ENCODE data around the gene DIS3L2. TPM values are rescaled to one million over a fixed set of nuclear protein-coding genes. Genes with fewer than 3 reads are reported as not detected.
A peak's percentile ranks its signal among the peaks of the same experiment; 100 is the strongest.

Gene DIS3L2
- total and polyA plus RNA-seq, 3 experiments from 2014 or later = 16.4 to 29.5 (median 28.6) TPM

- no peaks in the 10 kb centered on the region for H3K27me3 Mint-ChIP-seq
- H3K4me1 ChIP-seq (ENCODE audit: insufficient read depth, low read length) = peaks cover 13% of the 10 kb centered on the region
- H3K36me3 ChIP-seq (ENCODE audit: insufficient read depth, low read length) = no peaks in the 10 kb centered on the region
- DNase-seq = no peak
- no peak overlapping the region for H3K27ac ChIP-seq (ENCODE audit: low read depth, low read length)
- no peaks in the 10 kb centered on the region for H3K9me3 ChIP-seq (ENCODE audit: low read length)
- ChIA-PET POLR2A (no interaction called here), CTCF (no interaction called here)
- H3K27me3 ChIP-seq (ENCODE audit: insufficient read depth, low read length, poor library complexity, severe bottlenecking) = no peaks in the 10 kb centered on the region
- H3K4me1 Mint-ChIP-seq = peaks cover 20 to 23% (median 23%) of the 10 kb centered on the region in 3 donors
- H3K4me3 ChIP-seq (ENCODE audit: low read length) = no peak overlapping the region
- H3K4me3 Mint-ChIP-seq = no peak overlapping the region
- no peaks in the 10 kb centered on the region for H3K9me3 Mint-ChIP-seq
- peaks cover 9 to 28% (median 12%) of the 10 kb centered on the region in 3 donors for H3K36me3 Mint-ChIP-seq
- H3K27ac Mint-ChIP-seq = peak overlapping the region in 1 of 8 donors; percentile 3
These were observed 257.4 kb downstream of the DIS3L2 start for GRCh38 chr2:232218778-232219495.

- Mint-ChIP-seq H3K36me3 (peaks cover 9 to 28% (median 12%) of the 10 kb centered on the region in 3 donors), H3K4me1 (peaks cover 20 to 23% (median 23%) of the 10 kb centered on the region in 3 donors), H3K9me3 (no peaks in the 10 kb centered on the region), H3K27ac (peak overlapping the region in 2 of 8 donors; percentile 12 to 68), H3K27me3 (no peaks in the 10 kb centered on the region), H3K4me3 (no peak overlapping the region)
- CTCF ChIA-PET = no interaction called here
- peaks cover 13% of the 10 kb centered on the region for H3K4me1 ChIP-seq (ENCODE audit: insufficient read depth, low read length)
- H3K36me3 ChIP-seq (ENCODE audit: insufficient read depth, low read length) = no peaks in the 10 kb centered on the region
- H3K4me3 ChIP-seq (ENCODE audit: low read length) = no peak overlapping the region
- DNase-seq = no peak
- H3K27me3 ChIP-seq (ENCODE audit: insufficient read depth, low read length, poor library complexity, severe bottlenecking) = no peaks in the 10 kb centered on the region
- POLR2A ChIA-PET = no interaction called here
- H3K27ac ChIP-seq (ENCODE audit: low read depth, low read length) = no peak overlapping the region
- H3K9me3 ChIP-seq (ENCODE audit: low read length) = no peaks in the 10 kb centered on the region
These were observed 258.0 kb downstream of the DIS3L2 start for GRCh38 chr2:232219496-232219870.

- H3K36me3 Mint-ChIP-seq = peaks cover 9 to 24% (median 12%) of the 10 kb centered on the region in 3 donors
- Histone ChIP-seq H3K4me1 (ENCODE audit: insufficient read depth, low read length) (peaks cover 13% of the 10 kb centered on the region), H3K4me3 (ENCODE audit: low read length) (no peak overlapping the region), H3K27me3 (ENCODE audit: insufficient read depth, low read length, poor library complexity, severe bottlenecking) (no peaks in the 10 kb centered on the region), H3K36me3 (ENCODE audit: insufficient read depth, low read length) (no peaks in the 10 kb centered on the region), H3K27ac (ENCODE audit: low read depth, low read length) (no peak overlapping the region), H3K9me3 (ENCODE audit: low read length) (no peaks in the 10 kb centered on the region)
- no peak for DNase-seq
- H3K4me3 Mint-ChIP-seq = no peak overlapping the region
- no peaks in the 10 kb centered on the region for H3K9me3 Mint-ChIP-seq
- no peak overlapping the region for H3K27ac Mint-ChIP-seq
- H3K27me3 Mint-ChIP-seq = no peaks in the 10 kb centered on the region
- CTCF ChIA-PET = no interaction called here
- H3K4me1 Mint-ChIP-seq = peaks cover 20 to 23% (median 23%) of the 10 kb centered on the region in 3 donors
- POLR2A ChIA-PET = no interaction called here
These were observed 258.4 kb downstream of the DIS3L2 start for GRCh38 chr2:232219932-232220331.

- H3K9me3 Mint-ChIP-seq = no peaks in the 10 kb centered on the region
- CTCF ChIA-PET = no interaction called here
These were observed 263.9 kb downstream of the DIS3L2 start for GRCh38 chr2:232225429-232225828.

GRCh38 chr2:232225895-232226294 lies 264.4 kb downstream of the DIS3L2 start:
- Mint-ChIP-seq H3K36me3 (peaks cover 9 to 17% (median 12%) of the 10 kb centered on the region in 3 donors), H3K27me3 (no peaks in the 10 kb centered on the region), H3K27ac (no peak overlapping the region), H3K4me1 (no peaks in the 10 kb centered on the region), H3K4me3 (no peak overlapping the region), H3K9me3 (no peaks in the 10 kb centered on the region)
- H3K9me3 ChIP-seq (ENCODE audit: low read length) = no peaks in the 10 kb centered on the region
- no peaks in the 10 kb centered on the region for H3K4me1 ChIP-seq (ENCODE audit: insufficient read depth, low read length)
- DNase-seq = no peak
- no peak overlapping the region for H3K4me3 ChIP-seq (ENCODE audit: low read length)
- H3K27ac ChIP-seq (ENCODE audit: low read depth, low read length) = no peak overlapping the region
- POLR2A ChIA-PET = no interaction called here
- CTCF ChIA-PET = no interaction called here
- H3K27me3 ChIP-seq (ENCODE audit: insufficient read depth, low read length, poor library complexity, severe bottlenecking) = no peaks in the 10 kb centered on the region
- no peaks in the 10 kb centered on the region for H3K36me3 ChIP-seq (ENCODE audit: insufficient read depth, low read length)

More at GRCh38 chr2:232225429-232225828, 263.9 kb downstream of the DIS3L2 start:
- POLR2A ChIA-PET = no interaction called here
- Histone ChIP-seq H3K27me3 (ENCODE audit: insufficient read depth, low read length, poor library complexity, severe bottlenecking) (no peaks in the 10 kb centered on the region), H3K27ac (ENCODE audit: low read depth, low read length) (no peak overlapping the region), H3K4me3 (ENCODE audit: low read length) (no peak overlapping the region), H3K9me3 (ENCODE audit: low read length) (no peaks in the 10 kb centered on the region), H3K4me1 (ENCODE audit: insufficient read depth, low read length) (no peaks in the 10 kb centered on the region), H3K36me3 (ENCODE audit: insufficient read depth, low read length) (no peaks in the 10 kb centered on the region)
- Mint-ChIP-seq H3K27ac (no peak overlapping the region), H3K36me3 (peaks cover 9 to 17% (median 12%) of the 10 kb centered on the region in 3 donors), H3K4me1 (no peaks in the 10 kb centered on the region), H3K27me3 (no peaks in the 10 kb centered on the region), H3K4me3 (no peak overlapping the region)
- no peak for DNase-seq

- DNase-seq = no peak
- H3K9me3 ChIP-seq (ENCODE audit: low read length) = no peaks in the 10 kb centered on the region
- Mint-ChIP-seq H3K27me3 (no peaks in the 10 kb centered on the region), H3K4me1 (peaks cover 5 to 10% (median 10%) of the 10 kb centered on the region in 3 donors), H3K27ac (no peak overlapping the region), H3K9me3 (no peaks in the 10 kb centered on the region), H3K36me3 (peaks cover 0 to 6% (median 5%) of the 10 kb centered on the region in 3 donors), H3K4me3 (no peak overlapping the region)
- H3K4me1 ChIP-seq (ENCODE audit: insufficient read depth, low read length) = no peaks in the 10 kb centered on the region
- H3K27ac ChIP-seq (ENCODE audit: low read depth, low read length) = no peak overlapping the region
- CTCF ChIA-PET = no interaction called here
- H3K4me3 ChIP-seq (ENCODE audit: low read length) = no peak overlapping the region
- no peaks in the 10 kb centered on the region for H3K27me3 ChIP-seq (ENCODE audit: insufficient read depth, low read length, poor library complexity, severe bottlenecking)
- no peaks in the 10 kb centered on the region for H3K36me3 ChIP-seq (ENCODE audit: insufficient read depth, low read length)
- POLR2A ChIA-PET = no interaction called here
These were observed 266.8 kb downstream of the DIS3L2 start for GRCh38 chr2:232228332-232228731.

- Mint-ChIP-seq H3K4me1 (peaks cover 5 to 12% (median 10%) of the 10 kb centered on the region in 3 donors), H3K36me3 (peaks cover 0 to 6% (median 3%) of the 10 kb centered on the region in 3 donors), H3K27ac (no peak overlapping the region), H3K4me3 (no peak overlapping the region), H3K9me3 (no peaks in the 10 kb centered on the region), H3K27me3 (no peaks in the 10 kb centered on the region)
- Histone ChIP-seq H3K4me3 (ENCODE audit: low read length) (no peak overlapping the region), H3K9me3 (ENCODE audit: low read length) (no peaks in the 10 kb centered on the region), H3K36me3 (ENCODE audit: insufficient read depth, low read length) (no peaks in the 10 kb centered on the region), H3K27ac (ENCODE audit: low read depth, low read length) (no peak overlapping the region), H3K4me1 (ENCODE audit: insufficient read depth, low read length) (no peaks in the 10 kb centered on the region), H3K27me3 (ENCODE audit: insufficient read depth, low read length, poor library complexity, severe bottlenecking) (no peaks in the 10 kb centered on the region)
- CTCF ChIA-PET = no interaction called here
- DNase-seq = no peak
- POLR2A ChIA-PET = interaction anchor here (1.2 kb wide), 1 partner anchor 12 kb away, joined by 3 read pairs; no protein-coding TSS in a partner anchor
These were observed 267.7 kb downstream of the DIS3L2 start for GRCh38 chr2:232228971-232229894.

GRCh38 chr2:232229911-232230310 lies 268.4 kb downstream of the DIS3L2 start:
- CTCF ChIA-PET = no interaction called here
- H3K9me3 Mint-ChIP-seq = no peaks in the 10 kb centered on the region

More at GRCh38 chr2:232229911-232230310, 268.4 kb downstream of the DIS3L2 start:
- Mint-ChIP-seq H3K36me3 (peaks cover 0 to 6% (median 3%) of the 10 kb centered on the region in 3 donors), H3K27ac (no peak overlapping the region), H3K27me3 (no peaks in the 10 kb centered on the region), H3K4me3 (no peak overlapping the region), H3K4me1 (peaks cover 5 to 12% (median 11%) of the 10 kb centered on the region in 3 donors)
- no peak overlapping the region for H3K27ac ChIP-seq (ENCODE audit: low read depth, low read length)
- no peaks in the 10 kb centered on the region for H3K27me3 ChIP-seq (ENCODE audit: insufficient read depth, low read length, poor library complexity, severe bottlenecking)
- POLR2A ChIA-PET = interaction anchor here (1.2 kb wide), 1 partner anchor 11 kb away, joined by 3 read pairs; no protein-coding TSS in a partner anchor
- H3K4me1 ChIP-seq (ENCODE audit: insufficient read depth, low read length) = no peaks in the 10 kb centered on the region
- H3K36me3 ChIP-seq (ENCODE audit: insufficient read depth, low read length) = no peaks in the 10 kb centered on the region
- no peaks in the 10 kb centered on the region for H3K9me3 ChIP-seq (ENCODE audit: low read length)
- H3K4me3 ChIP-seq (ENCODE audit: low read length) = no peak overlapping the region
- no peak for DNase-seq

Measured in CD8-positive, alpha-beta memory T cell (primary cell).